Amygdala (tissue), 56 donors: ENCODE data around the gene DGCR2.
"Not testable (repeated sequence)": the region's sequence is repeated elsewhere in the genome, so short reads cannot be mapped to it uniquely, and the experiment has no call there.

Experiments
- DNase-seq, 56 donors: peaks; one replicate each; lab custom pipeline; 2025; lab: John Stamatoyannopoulos, UW

DGCR2 gene

GRCh38 chr22:19063581-19064353 is 58.4 kb downstream of the DGCR2 start:
- DNase-seq, result no peak

GRCh38 chr22:19062943-19063308 is 59.3 kb downstream of the DGCR2 start:
- DNase-seq, result no peak

GRCh38 chr22:19062139-19062942 is 59.9 kb downstream of the DGCR2 start:
- DNase-seq, result peak in 1 of 56 donors; percentile 25

- DNase-seq, result no peak
Measured at GRCh38 chr22:19061471-19062138, 60.6 kb downstream of the DGCR2 start.

GRCh38 chr22:19060356-19061009 is 61.7 kb downstream of the DGCR2 start:
- DNase-seq, result peak in 1 of 56 donors; percentile 32

- no peak for DNase-seq
Measured at GRCh38 chr22:19059481-19060278, 62.5 kb downstream of the DGCR2 start.

- DNase-seq, result no peak
Measured at GRCh38 chr22:19058713-19059451, 63.3 kb downstream of the DGCR2 start.

- DNase-seq, result no peak
Measured at GRCh38 chr22:19057999-19058491, 64.2 kb downstream of the DGCR2 start.

GRCh38 chr22:19057539-19057938 is 64.7 kb downstream of the DGCR2 start:
- no peak for DNase-seq

GRCh38 chr22:19056951-19057401 is 65.2 kb downstream of the DGCR2 start:
- no peak for DNase-seq

- DNase-seq, result no peak
Measured at GRCh38 chr22:19055801-19056200, 66.4 kb downstream of the DGCR2 start.

- no peak for DNase-seq
Measured at GRCh38 chr22:19052941-19053541, 69.2 kb downstream of the DGCR2 start.

GRCh38 chr22:19051381-19052072 is 70.7 kb downstream of the DGCR2 start:
- DNase-seq, result no peak

GRCh38 chr22:19050847-19051246 is 71.4 kb downstream of the DGCR2 start:
- DNase-seq, result not testable (repeated sequence)

- DNase-seq, result no peak
Measured at GRCh38 chr22:19050117-19050516, 72.1 kb downstream of the DGCR2 start.

GRCh38 chr22:19048531-19048930 is 73.7 kb downstream of the DGCR2 start:
- DNase-seq, result no peak

- DNase-seq, result no peak
Measured at GRCh38 chr22:19047993-19048392, 74.2 kb downstream of the DGCR2 start.
